ENCODE data around the gene CXCR6.

CXCR6 gene

DNA sequence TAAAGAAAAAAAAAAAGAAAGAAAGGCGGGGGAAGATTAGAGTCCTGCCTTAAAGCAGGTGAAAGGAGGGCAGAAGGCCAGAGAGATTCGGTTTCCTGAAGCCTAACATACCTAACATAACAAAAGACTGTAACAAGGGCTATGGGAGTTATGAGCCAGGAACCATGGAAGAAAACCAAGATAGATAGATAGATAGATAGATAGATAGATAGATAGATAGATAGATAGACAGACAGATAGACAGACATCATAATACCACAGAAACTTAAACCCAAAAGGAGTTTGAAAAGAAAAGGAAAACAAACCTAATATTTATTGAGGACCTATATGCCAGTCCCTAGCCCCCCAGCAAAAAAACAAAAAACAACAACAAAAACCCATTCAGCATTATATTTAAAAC, 54.7 kb downstream of the CXCR6 start:
- no peak for TF ChIP-seq CTCF (IDR thresholded peaks at IDR 0.05; ENCODE audit: low read depth, low read length, missing control alignments)
- H3K4me3 ChIP-seq (ENCODE audit: low read depth, low read length), result no peak overlapping the region
- DNase-seq (ENCODE audit: low read depth), result no peak

Data from GM12864 (cell line).